ENCODE results near the gene ANP32B.
"Not testable (repeated sequence)": the region's sequence is repeated elsewhere in the genome, so short reads cannot be mapped to it uniquely, and the experiment has no call there.

Gene ANP32B

DNA sequence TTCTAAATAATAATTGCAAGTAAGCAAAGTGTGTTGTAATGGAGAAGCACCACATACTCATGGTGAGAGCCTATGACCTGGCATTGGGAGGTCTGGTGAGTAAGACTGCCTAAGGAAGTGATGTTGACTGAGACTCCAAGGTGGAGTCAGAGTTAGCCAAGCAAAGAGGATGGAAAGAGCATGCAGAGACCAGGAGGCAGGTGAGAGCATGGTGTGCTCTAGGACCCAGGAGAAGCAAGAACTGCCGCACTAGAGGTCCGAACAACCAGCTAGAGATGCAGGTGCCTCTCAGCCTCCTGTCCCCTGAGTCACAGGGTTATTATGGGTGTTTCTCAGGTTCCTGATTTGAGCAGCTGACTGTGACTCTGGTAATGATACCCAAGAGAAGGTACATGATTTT lies 27.3 kb downstream of the ANP32B start:
- TF ChIP-seq CTCF (IDR thresholded peaks at IDR 0.05; ENCODE audit: extremely low read depth, missing control alignments) = no peak
- peak; percentile 41 for DNase-seq (ENCODE audit: low spot score)

GRCh38 chr9:98011122-98011521 lies 28.0 kb downstream of the ANP32B start:
- TF ChIP-seq CTCF (IDR thresholded peaks at IDR 0.05; ENCODE audit: extremely low read depth, missing control alignments) = no peak

GRCh38 chr9:98016137-98016680 lies 33.1 kb downstream of the ANP32B start:
- DNase-seq (ENCODE audit: low spot score) = no peak

More at GRCh38 chr9:98011122-98011521, 28.0 kb downstream of the ANP32B start:
- no peak for DNase-seq (ENCODE audit: low spot score)

GRCh38 chr9:98017306-98017705 lies 34.2 kb downstream of the ANP32B start:
- DNase-seq (ENCODE audit: low spot score) = no peak
- no peak for TF ChIP-seq CTCF (IDR thresholded peaks at IDR 0.05; ENCODE audit: extremely low read depth, missing control alignments)

More at GRCh38 chr9:98016137-98016680, 33.1 kb downstream of the ANP32B start:
- no peak for TF ChIP-seq CTCF (IDR thresholded peaks at IDR 0.05; ENCODE audit: extremely low read depth, missing control alignments)

DNA sequence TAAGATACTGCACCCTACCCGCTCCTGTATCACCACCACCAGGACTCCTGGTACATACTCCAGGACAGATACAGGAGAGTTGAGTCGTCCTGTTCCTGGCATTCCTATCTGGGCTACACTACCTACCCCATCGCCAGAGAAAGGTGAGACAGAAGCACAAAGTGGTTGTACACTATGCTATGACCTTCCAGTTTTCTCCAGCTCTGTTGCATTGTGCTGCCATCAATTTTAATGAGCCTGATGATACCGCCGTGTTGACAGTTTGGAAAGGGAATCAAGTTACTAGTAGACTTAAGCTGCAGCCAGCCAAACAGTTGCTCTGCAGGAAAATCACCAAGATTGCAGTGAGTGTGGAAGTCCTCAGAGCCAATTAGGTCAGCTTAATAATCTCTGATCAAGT lies 35.2 kb downstream of the ANP32B start:
- no peak for TF ChIP-seq CTCF (IDR thresholded peaks at IDR 0.05; ENCODE audit: extremely low read depth, missing control alignments)
- DNase-seq (ENCODE audit: low spot score) = no peak

DNA sequence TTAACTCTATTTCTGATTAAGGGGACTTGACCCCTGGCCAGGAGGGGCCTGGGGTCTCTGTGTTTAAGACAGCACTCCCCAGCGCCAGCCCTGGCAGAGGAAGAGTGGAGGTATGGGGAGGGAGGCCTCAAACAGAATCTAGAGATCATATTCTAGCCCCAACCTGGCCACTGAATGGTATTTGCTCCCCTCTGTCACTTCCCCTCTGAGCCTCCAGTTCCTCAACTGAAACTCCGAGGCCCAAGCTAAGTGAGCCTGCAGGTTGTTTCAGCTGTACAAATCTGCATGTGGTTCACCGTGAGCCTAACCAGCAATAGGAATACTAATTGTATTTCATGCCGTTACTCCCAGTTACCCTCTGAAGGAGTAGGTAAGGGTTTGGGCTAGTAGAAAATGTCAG lies 36.0 kb downstream of the ANP32B start:
- DNase-seq (ENCODE audit: low spot score) = no peak
- no peak for TF ChIP-seq CTCF (IDR thresholded peaks at IDR 0.05; ENCODE audit: extremely low read depth, missing control alignments)

- DNase-seq (ENCODE audit: low spot score) = not testable (repeated sequence)
Measured at GRCh38 chr9:98019869-98020268, 36.7 kb downstream of the ANP32B start.

GRCh38 chr9:98020476-98021145 lies 37.5 kb downstream of the ANP32B start:
- TF ChIP-seq CTCF (IDR thresholded peaks at IDR 0.05; ENCODE audit: extremely low read depth, missing control alignments) = no peak
- no peak for DNase-seq (ENCODE audit: low spot score)

Measured in GM20000 (cell line).